HG02970 (cell line): Measurements from ENCODE around the gene ELP4.

ENCODE experiments used
- ATAC-seq: cut with Tn5 transposase; IDR thresholded peaks from one replicate; pipeline ENCODE4 v1.9.1; 2021; ENCODE audit warnings: mild to moderate bottlenecking, moderate library complexity, moderate number of reproducible peaks; ENCODE audit not compliant: unreplicated experiment, low FRiP score

Gene ELP4

GRCh38 chr11:31819621-31820437 lies 310.3 kb downstream of the ELP4 start:
- ATAC-seq: no peak

- no peak for ATAC-seq
Observed at GRCh38 chr11:31820438-31820818, 310.9 kb downstream of the ELP4 start.

GRCh38 chr11:31821235-31821764 lies 311.7 kb downstream of the ELP4 start:
- no peak for ATAC-seq

GRCh38 chr11:31821766-31822165 lies 312.2 kb downstream of the ELP4 start:
- no peak for ATAC-seq

- ATAC-seq: no peak
Observed at GRCh38 chr11:31822175-31822926, 312.8 kb downstream of the ELP4 start.

- ATAC-seq: no peak
Observed at GRCh38 chr11:31822927-31823643, 313.5 kb downstream of the ELP4 start.

- ATAC-seq: no peak
Observed at GRCh38 chr11:31823644-31824331, 314.2 kb downstream of the ELP4 start.

- no peak for ATAC-seq
Observed at GRCh38 chr11:31824332-31824878, 314.8 kb downstream of the ELP4 start.

GRCh38 chr11:31824879-31825837 lies 315.6 kb downstream of the ELP4 start:
- no peak for ATAC-seq

GRCh38 chr11:31825838-31826484 lies 316.4 kb downstream of the ELP4 start:
- ATAC-seq: no peak

- no peak for ATAC-seq
Observed at GRCh38 chr11:31826536-31827438, 317.2 kb downstream of the ELP4 start.

- ATAC-seq: no peak
Observed at GRCh38 chr11:31827455-31828206, 318.1 kb downstream of the ELP4 start.

- ATAC-seq: no peak
Observed at GRCh38 chr11:31828217-31828616, 318.6 kb downstream of the ELP4 start.

GRCh38 chr11:31830406-31830805 lies 320.8 kb downstream of the ELP4 start:
- ATAC-seq: no peak

- ATAC-seq: no peak
Observed at GRCh38 chr11:31834237-31834636, 324.7 kb downstream of the ELP4 start.
